Stomach (tissue), 4 donors: ENCODE measurements around the gene CFAP298.

Experiments used
- CTCF ChIP-seq, 7 experiments: fragments of 450-650 bp in 4 of 7; fragments of 200-600 bp in 3 of 7; sonication (generic) in 3 of 7; IDR thresholded peaks; one replicate each; pipeline ENCODE4 v1.5.1; 2016 to 2019; ENCODE audit warnings: antibody characterized with exemption in 7 of 7, control low read depth in 2 of 7, mild to moderate bottlenecking in 1 of 7
- EP300 ChIP-seq: sonication (generic); formaldehyde crosslinking; IDR thresholded peaks from one replicate; pipeline ENCODE4 v1.6.1; 2017; ENCODE audit warnings: antibody characterized with exemption
- POLR2A ChIP-seq, 4 donors: fragments of 450-650 bp; IDR thresholded peaks; one replicate each; pipeline ENCODE4 v1.6.1; 2016; ENCODE audit warnings: antibody characterized with exemption in 4 of 4, control low read depth in 2 of 4, mild to moderate bottlenecking in 1 of 4, moderate library complexity in 1 of 4
- POLR2AphosphoS5 ChIP-seq, 3 donors: sonication (generic); formaldehyde crosslinking; IDR thresholded peaks; one replicate each; pipeline ENCODE4 v1.6.1; 2016; ENCODE audit warnings: antibody characterized with exemption in 3 of 3

GRCh38 chr21:32597205-32597604 is 15.0 kb downstream of the CFAP298 start:
- TF ChIP-seq CTCF (IDR thresholded peaks at IDR 0.05) (no peak), POLR2A (IDR thresholded peaks at IDR 0.05) (no peak), EP300 (no peak), POLR2AphosphoS5 (IDR thresholded peaks at IDR 0.05) (no peak)
